KG1 (cell line): ENCODE results near the gene BPIFA1.
A peak's percentile ranks its signal among the peaks of the same experiment; 100 is the strongest.

Source experiments
- DNase-seq: peaks from one replicate; lab custom pipeline; 2025; lab: John Stamatoyannopoulos, UW

BPIFA1 gene

GRCh38 chr20:33235696-33236095 lies at the start of gene BPIFA1:
Gene BPIFA1, plus strand, starts transcription at chr20:33235996. Its CDS starts 1,716 bp downstream, at chr20:33237712.
- DNase-seq: no peak

DNA sequence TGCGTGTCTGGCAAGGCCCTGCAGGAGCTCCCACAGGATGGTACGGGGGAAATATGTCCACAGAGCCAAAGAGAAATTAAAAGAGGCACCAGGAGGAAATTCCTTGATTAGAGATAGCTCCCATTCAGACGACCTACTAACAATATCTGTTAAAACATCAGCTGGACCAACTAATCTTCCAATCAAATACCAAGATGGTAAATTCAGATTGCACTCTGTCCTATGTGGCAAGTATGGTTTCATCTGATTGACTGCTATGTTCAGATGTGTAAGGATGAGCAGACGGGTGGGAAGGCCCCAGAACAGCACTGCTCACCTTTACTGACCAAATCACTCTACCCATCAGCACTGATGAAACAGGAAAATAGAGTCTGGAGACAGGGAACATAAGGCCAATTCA lies 48.3 kb upstream of the BPIFA1 start:
- no peak for DNase-seq

GRCh38 chr20:33188421-33188820 lies 47.4 kb upstream of the BPIFA1 start:
- no peak for DNase-seq

DNA sequence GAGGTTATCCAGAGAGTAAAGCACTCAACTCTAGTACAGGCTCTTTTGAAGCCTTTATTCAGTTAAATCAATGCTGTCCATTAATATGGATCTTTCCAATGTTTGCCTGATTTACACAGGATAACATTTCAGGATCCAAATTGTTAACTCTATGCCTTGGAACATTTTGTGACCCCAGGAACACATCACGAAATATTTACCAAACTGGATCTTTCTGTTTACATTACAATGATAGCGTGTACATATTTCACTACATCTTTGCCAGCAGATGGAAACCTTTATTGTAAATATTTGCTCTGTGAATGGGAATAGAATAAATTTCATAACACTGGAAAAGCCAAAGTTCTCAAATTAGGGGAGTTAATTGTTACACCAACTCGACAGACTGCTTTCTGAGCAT lies 44.3 kb upstream of the BPIFA1 start:
- no peak for DNase-seq

DNA sequence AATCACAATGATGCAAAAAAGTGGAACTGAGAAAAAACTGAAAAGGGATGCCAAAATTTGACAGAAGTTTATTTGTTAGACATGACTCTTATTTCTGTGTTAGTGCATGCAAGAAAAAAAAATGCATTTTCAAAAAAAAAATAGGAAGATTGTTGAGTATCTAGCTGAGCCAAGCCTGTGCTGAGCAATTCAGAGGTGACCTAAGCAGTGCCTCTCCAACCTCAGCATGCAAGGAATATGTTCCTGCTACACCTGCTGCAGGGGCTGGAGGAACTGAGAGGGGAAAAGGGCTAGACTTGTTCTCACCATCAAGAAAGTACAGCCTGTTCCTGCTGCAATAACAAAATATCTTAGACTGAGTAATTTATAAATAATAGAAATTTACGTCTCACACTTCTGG lies 43.8 kb upstream of the BPIFA1 start:
- DNase-seq: no peak

GRCh38 chr20:33192912-33193501 lies 42.8 kb upstream of the BPIFA1 start:
- DNase-seq: no peak

- DNase-seq: no peak
Measured at GRCh38 chr20:33199026-33199425, 36.8 kb upstream of the BPIFA1 start.

GRCh38 chr20:33202451-33202850 lies 33.3 kb upstream of the BPIFA1 start:
- no peak for DNase-seq

DNA sequence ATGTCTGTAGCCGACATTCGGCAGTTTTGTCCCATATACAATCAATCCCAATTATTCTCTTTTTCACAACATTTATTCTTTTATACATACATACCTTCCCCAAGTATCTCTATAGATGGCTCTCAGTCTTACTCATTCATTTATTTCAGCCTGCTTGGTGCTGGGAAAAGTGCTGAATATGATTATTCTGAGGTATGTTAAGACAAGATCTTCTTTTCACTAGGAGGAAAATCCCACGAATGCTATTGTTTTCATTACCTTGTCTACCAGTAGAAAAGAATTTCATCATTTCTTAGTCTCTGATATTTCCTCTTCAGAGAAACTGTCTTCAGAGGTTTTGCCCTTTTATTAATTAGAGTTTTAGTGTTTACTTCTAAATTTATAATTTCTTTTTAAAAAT lies 32.4 kb upstream of the BPIFA1 start:
- DNase-seq: no peak

DNA sequence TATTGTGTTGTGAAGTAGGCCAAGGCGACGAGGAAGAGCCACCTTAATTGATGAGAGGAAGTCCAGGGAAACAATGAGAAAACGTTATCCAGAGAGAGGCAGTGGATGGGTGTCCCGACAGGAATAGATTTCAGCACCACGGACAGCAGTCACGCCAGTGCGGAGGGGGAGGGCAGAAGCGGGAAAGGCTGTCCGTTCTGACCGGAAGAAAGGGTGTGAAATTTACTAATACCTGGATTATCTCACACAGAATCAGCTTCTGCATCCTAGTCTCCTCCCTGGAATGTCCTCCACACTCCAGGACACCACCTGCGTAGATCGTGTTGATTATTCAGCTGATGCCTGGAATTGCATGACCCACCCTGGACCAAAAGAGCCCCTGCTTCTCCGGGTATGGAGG lies 26.0 kb upstream of the BPIFA1 start:
- DNase-seq: peak; percentile 6

- no peak for DNase-seq
Measured at GRCh38 chr20:33210371-33210770, 25.4 kb upstream of the BPIFA1 start.

- no peak for DNase-seq
Measured at GRCh38 chr20:33211817-33212424, 23.9 kb upstream of the BPIFA1 start.

- no peak for DNase-seq
Measured at GRCh38 chr20:33217052-33217451, 18.7 kb upstream of the BPIFA1 start, which contains the start of gene BPIFA3. Gene BPIFA3, plus strand, starts transcription at chr20:33217352. Its CDS starts 185 bp downstream, at chr20:33217537.

GRCh38 chr20:33224399-33224798 lies 11.4 kb upstream of the BPIFA1 start:
- no peak for DNase-seq

GRCh38 chr20:33229843-33230242 lies 6.0 kb upstream of the BPIFA1 start:
- DNase-seq: peak; percentile 65

- DNase-seq: no peak
Measured at GRCh38 chr20:33231237-33231636, 4.6 kb upstream of the BPIFA1 start.

GRCh38 chr20:33232486-33233072 lies 3.2 kb upstream of the BPIFA1 start:
- no peak for DNase-seq

- DNase-seq: no peak
Measured at GRCh38 chr20:33233129-33233774, 2.5 kb upstream of the BPIFA1 start.

DNA sequence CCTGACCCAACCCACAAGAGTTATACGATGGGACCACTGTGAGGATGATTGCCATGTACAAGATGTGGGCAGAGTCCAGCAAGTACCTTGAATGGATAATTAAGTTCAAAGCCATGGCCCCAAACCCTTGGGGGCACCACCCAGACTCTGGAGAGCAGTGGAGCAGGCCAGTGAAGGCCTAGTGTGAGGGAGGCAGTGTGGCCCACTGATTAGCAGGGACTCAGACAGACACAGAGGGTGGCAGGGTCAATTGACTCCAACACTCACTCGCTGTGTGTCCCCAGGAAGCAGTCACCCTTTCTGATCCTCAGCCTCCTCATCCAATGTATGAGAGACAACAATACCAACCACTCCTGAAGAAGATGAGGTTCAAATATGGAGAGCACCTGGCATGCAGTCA lies 1.7 kb upstream of the BPIFA1 start:
- DNase-seq: no peak

GRCh38 chr20:33236351-33236750 lies 555 bp downstream of the BPIFA1 start:
- DNase-seq: no peak

DNA sequence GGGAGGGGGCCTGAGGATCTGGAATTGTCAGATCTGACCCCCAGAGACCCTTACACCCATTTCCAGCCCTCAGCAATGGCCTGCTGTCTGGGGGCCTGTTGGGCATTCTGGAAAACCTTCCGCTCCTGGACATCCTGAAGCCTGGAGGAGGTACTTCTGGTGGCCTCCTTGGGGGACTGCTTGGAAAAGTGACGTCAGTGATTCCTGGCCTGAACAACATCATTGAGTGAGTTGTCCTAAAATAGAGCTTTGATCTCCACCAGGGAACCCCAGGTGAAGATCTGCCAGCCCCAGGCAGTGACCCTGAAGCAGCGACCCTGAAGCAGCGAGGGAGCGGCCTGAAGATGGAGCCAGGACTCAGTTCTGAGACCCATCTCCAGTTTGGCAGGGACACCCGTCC lies 2.2 kb downstream of the BPIFA1 start:
- no peak for DNase-seq

DNA sequence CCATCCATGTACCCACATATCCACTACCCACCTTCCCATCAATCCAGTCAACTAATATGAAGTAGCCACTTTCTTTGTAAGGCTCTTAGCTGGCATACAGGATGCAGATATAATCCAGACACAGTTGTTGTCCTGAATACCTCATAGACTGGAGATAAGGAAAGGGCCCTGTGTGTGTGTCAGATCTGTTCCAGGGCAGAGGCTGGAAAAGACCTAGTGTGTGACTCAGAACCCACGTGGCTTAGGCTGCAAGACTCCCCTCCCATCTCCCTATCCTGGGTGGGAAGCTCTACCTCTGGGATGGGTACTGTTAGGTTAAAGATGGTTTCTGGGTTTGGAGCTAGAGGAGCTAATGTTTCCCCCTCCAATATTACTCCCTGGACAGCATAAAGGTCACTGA lies 3.6 kb downstream of the BPIFA1 start:
- DNase-seq: no peak
